ENCODE measurements around the gene B3GALT2. TPM values are rescaled to one million over a fixed set of nuclear protein-coding genes. Genes with fewer than 3 reads are reported as not detected.

B3GALT2 gene
- total and polyA plus RNA-seq, 10 of the 15 experiments (the other 5 are each of a cell fraction or from before 2014, with no cell fraction given) = 0.10 to 0.25 (median 0.14) TPM; not detected in 7

DNA sequence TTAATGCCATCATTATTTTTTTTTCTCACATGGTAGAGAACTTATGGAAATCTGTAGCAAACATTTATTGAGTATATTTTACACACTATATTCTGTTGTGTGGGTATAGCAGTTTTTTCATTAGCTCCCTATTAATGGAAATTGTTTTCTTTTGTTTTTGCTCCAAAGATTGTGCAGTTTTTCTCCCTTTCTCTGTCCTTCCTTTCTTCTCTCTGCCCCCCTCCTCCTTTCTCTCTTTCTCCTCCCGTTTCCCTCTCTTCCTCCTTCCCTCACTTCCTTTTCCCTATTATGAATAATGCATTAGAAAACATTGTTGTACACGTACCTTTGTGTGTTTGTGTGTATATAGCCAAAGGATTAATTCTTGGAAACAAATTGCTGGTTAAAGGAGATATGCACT is 44.0 kb downstream of the B3GALT2 start:
- BruUV-seq (replicated peaks) = no TSS peak
- 77% methylated on average over 2 of the region's 2 CpGs for WGBS (ENCODE audit: insufficient coverage, insufficient replicate concordance, low lambda C conversion rate, missing lambda C conversion rate)

More for the DNA sequence above, 44.0 kb downstream of the B3GALT2 start:
- Histone ChIP-seq H3K27me3 (replicated peaks in 1 of 2; ENCODE audit: control insufficient read depth in 2 of 2, insufficient read depth in 2 of 2, low read length in 1 of 2) (no peaks in the 10 kb centered on the region), H3K9me3 (replicated peaks; ENCODE audit: control insufficient read depth, insufficient read depth, low read length) (no peaks in the 10 kb centered on the region), H3K4me1 (ENCODE audit: control insufficient read depth, insufficient read depth, low read length) (no peaks in the 10 kb centered on the region), H3K9ac (ENCODE audit: control insufficient read depth, insufficient read depth, low read length) (no peak overlapping the region), H3K4me3 (no peak overlapping the region), H3K27ac (ENCODE audit: control insufficient read depth, insufficient read depth) (no peak overlapping the region), H2AFZ (ENCODE audit: control insufficient read depth, low read depth, low read length) (no peak overlapping the region), H3K4me2 (ENCODE audit: control insufficient read depth, insufficient read depth) (no peak overlapping the region), H3K36me3 (ENCODE audit: control insufficient read depth in 2 of 2, insufficient read depth in 2 of 2, low read length in 1 of 2) (peaks cover 6 to 14% of the 10 kb centered on the region in 2 experiments), H3K79me2 (ENCODE audit: control insufficient read depth, insufficient read depth, low read length) (no peaks in the 10 kb centered on the region; the same call in 1 of the 2 replicates), H4K20me1 (ENCODE audit: control insufficient read depth, insufficient read depth) (no peaks in the 10 kb centered on the region)
- ChIA-PET RAD21 (ENCODE audit: unreplicated experiment) (interaction anchor here (1.2 to 1.3 kb wide), 2 partner anchors 123 to 532 kb away, joined by 3 to 4 read pairs; no protein-coding TSS in a partner anchor), CTCF (interaction anchor here (0.9 to 2.7 kb wide), 10 partner anchors 8 to 668 kb away, joined by 3 to 11 read pairs (median 4); partner anchors contain the start of gene B3GALT2), POLR2A (interaction anchor here (0.6 to 1.3 kb wide), 3 partner anchors 11 to 13 kb away, joined by 3 read pairs; no protein-coding TSS in a partner anchor), SMC1A (ENCODE audit: uncharacterized antibody, unreplicated experiment) (interaction anchor here (1.0 to 1.2 kb wide), 2 partner anchors 19 to 668 kb away, joined by 3 read pairs; no protein-coding TSS in a partner anchor)
- intact Hi-C loops (cut with micrococcal nuclease; ENCODE audit: unreplicated experiment) = no loop called here
- no peak for ATAC-seq
- no peak for DNase-seq (ENCODE audit: low read depth, low spot score)
- TF ChIP-seq EGR1 (IDR thresholded peaks at IDR 0.05; ENCODE audit: borderline replicate concordance in 1 of 2, low read depth in 2 of 2, low read length in 2 of 2) (no peak), KLF5 (IDR thresholded peaks at IDR 0.05; ENCODE audit: partially characterized antibody) (no peak), NR2C1 (IDR thresholded peaks at IDR 0.05) (no peak), TCF12 (IDR thresholded peaks at IDR 0.05; ENCODE audit: low read depth, low read length) (no peak), SMAD5 (IDR thresholded peaks at IDR 0.05; ENCODE audit: low read depth) (no peak), EP300 (IDR thresholded peaks at IDR 0.05; ENCODE audit: borderline replicate concordance in 1 of 2, control insufficient read depth in 1 of 2, low read depth in 2 of 2, low read length in 2 of 2) (no peak), KDM1A (IDR thresholded peaks at IDR 0.05; ENCODE audit: borderline replicate concordance) (no peak), ASH2L (IDR thresholded peaks at IDR 0.05; ENCODE audit: borderline replicate concordance, low read depth) (no peak), NRF1 (conservative IDR thresholded peaks at IDR 0.05; ENCODE audit: low read depth, low read length) (no peak), MYB (IDR thresholded peaks at IDR 0.05; ENCODE audit: borderline replicate concordance, low read depth, low read length) (no peak), CHD2 (IDR thresholded peaks at IDR 0.05; ENCODE audit: borderline replicate concordance, low read depth, low read length) (no peak), IKZF1 (conservative IDR thresholded peaks at IDR 0.05) (no peak), MEF2B (IDR thresholded peaks at IDR 0.05; ENCODE audit: partially characterized antibody, poor library complexity, severe bottlenecking) (no peak)
- TF ChIP-seq, protein P1, sequence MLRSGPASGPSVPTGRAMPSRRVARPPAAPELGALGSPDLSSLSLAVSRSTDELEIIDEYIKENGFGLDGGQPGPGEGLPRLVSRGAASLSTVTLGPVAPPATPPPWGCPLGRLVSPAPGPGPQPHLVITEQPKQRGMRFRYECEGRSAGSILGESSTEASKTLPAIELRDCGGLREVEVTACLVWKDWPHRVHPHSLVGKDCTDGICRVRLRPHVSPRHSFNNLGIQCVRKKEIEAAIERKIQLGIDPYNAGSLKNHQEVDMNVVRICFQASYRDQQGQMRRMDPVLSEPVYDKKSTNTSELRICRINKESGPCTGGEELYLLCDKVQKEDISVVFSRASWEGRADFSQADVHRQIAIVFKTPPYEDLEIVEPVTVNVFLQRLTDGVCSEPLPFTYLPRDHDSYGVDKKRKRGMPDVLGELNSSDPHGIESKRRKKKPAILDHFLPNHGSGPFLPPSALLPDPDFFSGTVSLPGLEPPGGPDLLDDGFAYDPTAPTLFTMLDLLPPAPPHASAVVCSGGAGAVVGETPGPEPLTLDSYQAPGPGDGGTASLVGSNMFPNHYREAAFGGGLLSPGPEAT (IDR thresholded peaks at IDR 0.05; ENCODE audit: low read depth) = no peak
- TF ChIP-seq, protein P2, sequence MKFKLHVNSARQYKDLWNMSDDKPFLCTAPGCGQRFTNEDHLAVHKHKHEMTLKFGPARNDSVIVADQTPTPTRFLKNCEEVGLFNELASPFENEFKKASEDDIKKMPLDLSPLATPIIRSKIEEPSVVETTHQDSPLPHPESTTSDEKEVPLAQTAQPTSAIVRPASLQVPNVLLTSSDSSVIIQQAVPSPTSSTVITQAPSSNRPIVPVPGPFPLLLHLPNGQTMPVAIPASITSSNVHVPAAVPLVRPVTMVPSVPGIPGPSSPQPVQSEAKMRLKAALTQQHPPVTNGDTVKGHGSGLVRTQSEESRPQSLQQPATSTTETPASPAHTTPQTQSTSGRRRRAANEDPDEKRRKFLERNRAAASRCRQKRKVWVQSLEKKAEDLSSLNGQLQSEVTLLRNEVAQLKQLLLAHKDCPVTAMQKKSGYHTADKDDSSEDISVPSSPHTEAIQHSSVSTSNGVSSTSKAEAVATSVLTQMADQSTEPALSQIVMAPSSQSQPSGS (IDR thresholded peaks at IDR 0.05; ENCODE audit: low read length) = no peak
- FAIRE-seq = no peak
- in situ Hi-C loops (cut with MboI) = no loop called here

Data from GM12878 (cell line).